ENCODE measurements around the gene GPR183.

Gene GPR183

DNA sequence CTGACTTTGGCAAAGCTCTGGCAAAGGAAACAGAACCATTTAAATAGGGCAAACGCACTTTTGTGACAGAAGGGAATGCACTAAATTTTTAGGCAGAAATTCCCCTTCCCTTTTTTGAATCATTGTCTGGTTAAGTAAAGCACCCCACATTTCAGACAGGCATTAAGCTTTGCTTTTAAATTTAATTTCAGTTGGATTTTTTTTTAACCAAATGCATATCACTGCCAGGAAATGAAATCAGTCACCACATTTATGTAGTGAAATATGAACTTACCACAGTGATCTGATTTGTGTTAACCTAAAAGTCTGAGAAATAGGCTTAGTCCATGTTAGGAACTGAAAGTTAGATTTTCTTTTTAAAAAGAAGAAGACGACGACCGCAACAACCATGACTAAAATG is 10.8 kb downstream of the GPR183 start:
- in situ Hi-C loops (cut with MboI; ENCODE audit: low sequenced_read_pairs), result no loop called here

DNA sequence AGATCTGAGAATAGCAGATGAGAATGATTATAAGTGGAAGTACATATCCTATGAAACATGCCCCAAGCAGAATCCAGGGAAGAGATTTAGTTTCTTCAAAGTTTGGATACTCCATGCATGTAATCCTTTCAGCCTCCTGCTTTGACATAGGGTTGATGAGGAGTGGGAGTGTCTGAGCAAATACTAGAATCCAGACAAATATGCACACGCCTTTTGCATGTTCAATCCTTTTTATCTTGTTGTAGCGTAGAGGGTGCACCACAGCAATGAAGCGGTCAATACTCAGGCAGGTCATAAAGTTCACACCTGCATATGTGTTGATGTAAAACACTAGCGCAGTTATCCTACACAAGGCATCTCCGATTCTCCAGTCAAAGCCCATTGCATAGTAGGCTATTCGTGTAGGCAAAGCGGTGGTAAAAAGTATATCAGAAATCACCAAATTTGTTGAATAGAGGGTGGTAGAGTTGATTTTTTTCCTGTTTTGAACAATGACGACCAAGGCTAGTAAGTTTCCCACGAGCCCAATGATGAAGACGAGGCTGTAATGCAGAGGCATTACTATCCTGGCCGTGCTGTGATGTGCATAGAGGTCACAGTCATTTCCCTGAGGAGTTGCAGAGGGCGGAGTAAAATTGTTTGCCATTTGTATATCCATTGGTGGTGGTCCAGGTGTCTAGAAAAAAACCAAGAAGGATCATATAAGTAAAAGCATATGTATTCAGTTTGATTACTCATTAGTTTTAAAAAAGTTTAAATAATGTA is 11.5 kb downstream of the GPR183 start:
- in situ Hi-C loops (cut with MboI; ENCODE audit: low sequenced_read_pairs), result no loop called here

DNA sequence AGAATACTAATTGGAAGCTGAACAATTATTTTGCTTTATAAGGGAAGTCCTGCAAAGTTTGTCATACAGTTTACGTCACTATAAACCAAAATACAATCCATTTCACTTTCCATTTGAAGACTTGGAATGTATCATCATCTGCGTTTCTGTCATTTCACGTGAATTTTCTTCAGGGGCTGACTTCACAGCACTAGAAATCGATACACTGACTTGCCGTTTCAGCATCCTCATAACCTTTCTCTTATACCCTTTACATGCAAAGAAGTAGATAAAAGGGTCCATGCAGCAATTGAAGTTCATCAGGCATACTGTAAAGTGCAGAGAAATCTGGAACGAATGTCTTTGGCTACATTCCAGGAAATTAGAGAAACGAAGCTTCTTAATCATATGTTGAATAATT is 12.2 kb downstream of the GPR183 start:
- in situ Hi-C loops (cut with MboI; ENCODE audit: low sequenced_read_pairs), result no loop called here

DNA sequence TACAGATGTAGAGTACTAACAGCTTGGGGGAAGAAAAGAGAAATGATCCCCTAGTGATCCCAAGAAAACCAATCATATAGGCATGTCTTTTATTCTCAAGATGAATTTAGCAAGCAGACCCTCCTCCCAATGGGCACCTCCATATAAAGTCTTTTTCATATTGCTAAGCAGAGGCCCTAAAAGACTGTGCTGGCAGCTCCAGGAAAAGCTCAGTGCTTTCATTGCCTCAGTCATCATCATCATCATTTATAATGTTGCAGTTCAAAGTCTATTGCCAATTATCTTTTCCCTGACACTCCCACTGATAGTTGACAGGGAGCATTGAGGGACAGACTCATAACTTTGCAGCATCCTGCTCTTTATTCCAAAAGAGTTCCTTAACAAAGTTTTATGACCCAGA is 13.0 kb downstream of the GPR183 start:
- in situ Hi-C loops (cut with MboI; ENCODE audit: low sequenced_read_pairs), result no loop called here

DNA sequence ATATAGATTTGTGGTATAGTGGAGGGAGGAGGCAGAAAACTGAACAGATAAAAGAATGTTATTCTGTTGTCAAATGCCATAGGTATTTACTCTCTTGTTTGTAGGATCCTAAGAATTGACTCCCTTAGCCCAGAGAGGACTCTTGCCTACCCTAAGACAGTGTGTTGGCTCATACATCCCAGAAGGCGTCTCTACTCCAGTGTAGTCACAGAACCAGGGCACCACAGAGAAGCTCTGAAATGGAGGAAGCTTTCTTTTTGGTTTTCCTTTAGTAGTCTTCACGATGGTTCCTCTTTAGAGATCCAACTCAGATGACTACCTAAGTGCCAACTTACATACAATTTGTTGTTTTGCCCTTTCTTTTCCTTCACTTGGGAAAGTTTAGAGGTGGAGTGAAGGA is 14.0 kb downstream of the GPR183 start:
- in situ Hi-C loops (cut with MboI; ENCODE audit: low sequenced_read_pairs), result no loop called here

DNA sequence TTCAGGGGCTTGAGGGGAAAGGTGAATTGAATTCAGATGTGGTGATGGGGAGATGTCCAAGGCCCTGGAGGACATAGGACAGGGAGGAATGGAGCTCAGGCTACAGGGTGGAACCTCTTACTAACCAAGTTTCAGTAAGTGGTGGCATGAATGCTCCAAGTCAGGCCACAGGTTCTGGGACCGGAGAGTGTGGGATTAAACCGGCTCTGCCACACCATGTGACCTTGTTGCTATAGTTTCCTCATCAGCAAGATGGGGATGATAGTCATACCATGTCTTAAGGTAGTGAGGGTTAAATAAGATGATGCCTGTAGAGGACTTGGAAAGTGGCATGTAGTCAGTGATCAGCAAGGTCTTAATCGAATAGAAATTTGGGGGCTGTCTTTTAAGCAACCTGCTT is 16.3 kb downstream of the GPR183 start:
- in situ Hi-C loops (cut with MboI; ENCODE audit: low sequenced_read_pairs), result no loop called here

DNA sequence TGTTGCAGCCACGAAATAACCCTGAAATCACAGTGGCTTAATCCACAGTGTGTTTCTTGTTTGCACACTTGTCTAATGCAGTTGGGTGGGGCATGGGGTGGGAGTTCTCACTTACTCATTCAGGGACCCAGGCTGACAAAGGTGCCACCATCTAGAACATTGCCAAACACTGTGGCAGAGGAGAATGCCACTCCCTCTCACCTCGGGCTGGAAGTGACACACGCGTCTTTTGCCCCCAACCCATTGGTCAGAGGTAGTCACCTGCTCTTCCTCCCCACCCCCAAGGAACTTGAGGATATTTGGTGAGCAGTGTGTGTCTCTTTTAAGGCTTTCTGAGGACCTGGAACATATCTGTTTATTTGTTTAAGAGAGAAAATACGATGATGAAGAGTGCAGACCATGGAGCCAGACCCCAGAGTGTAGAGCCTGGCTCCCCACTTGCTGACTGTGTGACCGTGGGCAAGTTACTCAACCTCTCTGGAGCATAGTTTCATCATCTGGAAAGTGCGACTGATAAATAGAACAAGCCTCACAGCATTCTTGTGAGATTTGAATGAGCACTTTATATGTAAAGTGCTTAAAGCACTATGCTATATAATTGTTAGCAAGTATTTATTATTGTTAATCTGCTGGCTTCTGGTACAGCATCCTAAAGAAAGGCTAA is 17.4 kb downstream of the GPR183 start:
- in situ Hi-C loops (cut with MboI; ENCODE audit: low sequenced_read_pairs), result no loop called here

DNA sequence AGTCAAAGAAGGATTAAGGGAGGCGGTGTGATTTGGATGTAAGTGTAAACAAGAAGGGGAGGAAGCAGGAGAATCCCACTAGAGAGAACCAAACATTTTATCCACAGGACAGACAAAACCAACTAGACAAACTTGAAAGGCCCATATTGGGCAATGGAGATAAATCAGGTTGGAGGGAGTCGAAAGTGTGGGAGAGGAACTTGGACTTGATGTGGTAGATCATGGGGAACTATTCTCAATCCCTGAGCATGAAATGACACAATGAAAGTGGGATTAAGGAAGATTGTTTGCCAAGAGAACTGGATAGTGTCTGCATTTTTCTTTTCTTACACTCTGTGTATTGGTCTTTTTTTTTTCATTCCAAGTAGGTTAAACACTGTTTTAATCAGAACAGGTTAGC is 17.9 kb downstream of the GPR183 start:
- in situ Hi-C loops (cut with MboI; ENCODE audit: low sequenced_read_pairs), result no loop called here

DNA sequence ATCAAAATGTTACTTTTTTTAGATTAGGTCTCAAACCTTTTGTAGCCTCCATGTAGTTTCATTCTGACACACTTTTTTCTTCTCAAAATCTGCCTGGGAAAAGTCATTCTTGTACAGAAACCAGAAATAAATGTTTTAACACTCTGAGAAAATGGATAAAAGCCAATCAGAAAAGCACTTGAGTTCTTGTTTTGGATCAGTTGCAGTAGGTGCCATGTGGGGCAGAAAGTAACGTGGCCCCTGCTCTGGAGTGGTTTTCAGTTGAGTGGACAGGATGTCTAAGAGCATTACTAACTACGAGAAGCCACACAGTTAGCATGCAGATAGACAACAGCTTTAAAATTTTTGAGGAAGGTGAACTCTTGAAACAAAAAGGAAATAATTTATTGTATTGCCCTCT is 19.1 kb downstream of the GPR183 start:
- in situ Hi-C loops (cut with MboI; ENCODE audit: low sequenced_read_pairs), result no loop called here

DNA sequence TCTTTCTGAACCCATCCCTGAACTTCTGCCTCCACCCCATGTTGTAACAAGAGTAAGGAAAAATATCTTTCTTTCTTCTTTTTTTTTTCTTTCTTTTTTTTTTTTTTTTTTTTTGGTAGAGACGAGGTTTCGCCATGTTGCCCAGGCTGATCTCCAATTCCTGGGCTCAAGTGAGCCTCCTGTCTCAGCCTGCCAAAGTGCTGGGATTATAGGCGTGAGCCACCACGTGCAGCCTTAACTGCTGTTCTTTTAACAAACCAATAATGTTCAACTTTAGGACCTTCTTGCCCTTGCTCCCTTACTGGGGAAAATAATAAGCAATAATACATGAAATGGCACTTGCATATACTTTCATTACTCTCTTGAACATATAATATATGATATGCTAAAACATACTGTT is 19.6 kb downstream of the GPR183 start:
- in situ Hi-C loops (cut with MboI; ENCODE audit: low sequenced_read_pairs), result no loop called here

DNA sequence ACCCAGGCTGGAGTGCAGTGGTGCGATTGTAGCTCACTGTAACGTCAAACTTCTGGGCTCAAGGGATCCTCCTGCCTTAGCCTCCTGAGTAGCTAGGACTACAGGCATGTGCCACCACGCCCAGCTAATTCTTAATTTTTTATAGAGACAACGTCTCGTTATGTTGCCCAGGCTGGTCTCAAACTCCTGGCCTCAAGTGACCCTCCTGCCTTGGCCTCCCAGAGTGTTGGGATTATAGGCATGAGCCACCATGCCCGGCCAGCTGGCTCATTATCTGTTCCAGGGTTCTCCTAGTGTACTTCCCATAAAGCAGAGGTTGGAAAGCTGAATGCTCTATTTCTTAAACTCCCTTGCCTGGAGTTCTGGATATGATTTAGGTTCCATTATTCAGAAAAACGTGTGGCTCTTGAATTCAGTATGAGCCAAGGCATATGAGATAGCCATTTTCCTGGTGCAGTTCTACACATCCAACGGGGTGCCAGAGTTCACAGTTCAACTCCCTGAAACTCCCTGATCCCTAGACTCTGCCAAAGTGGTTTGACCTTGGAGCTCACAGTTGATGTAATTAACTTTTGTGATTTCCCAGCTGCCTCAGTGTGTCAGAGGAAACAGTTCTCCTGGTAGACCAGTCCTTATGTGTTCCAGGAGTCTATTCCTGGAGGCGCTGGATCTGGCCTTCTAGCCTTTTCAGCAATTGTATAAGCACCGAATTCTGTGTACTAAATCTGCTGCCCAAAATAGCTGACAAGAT is 21.6 kb downstream of the GPR183 start:
- in situ Hi-C loops (cut with MboI; ENCODE audit: low sequenced_read_pairs), result no loop called here

DNA sequence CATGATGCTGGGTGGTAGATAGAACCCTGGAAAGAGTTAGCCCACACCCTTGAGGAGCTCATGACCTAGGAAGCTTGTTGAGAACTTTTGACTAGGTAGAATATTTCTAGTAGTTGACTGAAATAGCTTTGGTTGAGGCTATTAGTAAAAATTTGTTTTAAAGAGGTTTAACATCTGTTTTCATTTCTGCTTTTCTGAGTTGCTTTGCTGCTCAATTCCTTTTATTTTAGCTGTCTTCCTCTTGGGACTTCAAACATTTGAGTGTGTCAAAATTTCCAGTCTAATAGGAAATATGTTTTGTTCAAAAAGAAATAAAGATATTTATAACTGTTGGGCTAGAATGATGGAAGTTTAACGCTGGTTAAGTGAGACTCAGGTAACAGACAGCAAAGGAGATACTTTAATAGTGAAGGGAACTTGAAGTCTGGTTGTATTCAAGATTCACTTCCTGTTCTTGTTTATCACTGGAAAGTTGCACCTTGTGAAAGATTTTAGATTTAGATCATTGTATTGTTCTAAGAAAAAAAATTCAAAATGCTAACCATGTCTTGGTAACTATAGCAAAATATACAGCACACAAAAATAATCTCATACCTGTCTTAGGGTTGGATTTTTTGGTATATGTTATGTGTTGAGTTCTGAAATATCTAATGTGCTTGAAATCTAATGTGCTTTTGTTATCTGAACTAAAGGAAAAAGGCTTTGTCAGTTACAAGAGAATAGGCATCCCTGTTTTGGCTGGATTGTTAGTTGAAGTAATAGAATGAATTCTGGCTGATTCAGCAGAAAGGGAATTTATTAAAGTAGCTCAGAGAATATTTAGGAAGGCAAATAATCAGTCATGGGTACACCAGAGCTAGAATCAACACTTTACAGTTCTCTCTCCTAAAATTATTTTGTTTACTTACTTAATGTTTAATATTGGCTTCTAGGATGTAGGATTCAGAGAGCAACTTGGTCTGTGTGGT is 24.7 kb downstream of the GPR183 start:
- in situ Hi-C loops (cut with MboI; ENCODE audit: low sequenced_read_pairs), result no loop called here

DNA sequence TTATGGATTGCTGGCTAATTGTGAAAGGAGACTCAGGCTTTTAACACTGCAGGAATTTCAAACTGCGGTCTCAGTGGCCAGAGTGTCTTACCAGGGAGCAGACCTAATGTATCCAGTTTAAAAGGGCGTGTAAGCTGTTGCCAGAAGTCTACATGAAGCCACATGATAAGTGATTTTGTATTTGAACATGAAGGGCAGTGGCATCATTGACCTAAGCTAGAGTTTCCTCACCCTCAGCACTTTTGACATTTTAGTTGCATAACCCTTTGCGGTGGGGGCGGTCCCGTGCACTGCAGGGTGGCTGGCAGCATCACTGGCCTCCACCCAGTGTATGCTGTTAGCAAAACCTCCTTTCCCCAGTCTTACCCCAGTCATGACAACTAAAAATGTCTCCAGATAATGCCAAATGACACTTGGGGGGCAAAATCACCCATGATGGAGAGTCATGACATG is 25.4 kb downstream of the GPR183 start:
- in situ Hi-C loops (cut with MboI; ENCODE audit: low sequenced_read_pairs), result no loop called here

DNA sequence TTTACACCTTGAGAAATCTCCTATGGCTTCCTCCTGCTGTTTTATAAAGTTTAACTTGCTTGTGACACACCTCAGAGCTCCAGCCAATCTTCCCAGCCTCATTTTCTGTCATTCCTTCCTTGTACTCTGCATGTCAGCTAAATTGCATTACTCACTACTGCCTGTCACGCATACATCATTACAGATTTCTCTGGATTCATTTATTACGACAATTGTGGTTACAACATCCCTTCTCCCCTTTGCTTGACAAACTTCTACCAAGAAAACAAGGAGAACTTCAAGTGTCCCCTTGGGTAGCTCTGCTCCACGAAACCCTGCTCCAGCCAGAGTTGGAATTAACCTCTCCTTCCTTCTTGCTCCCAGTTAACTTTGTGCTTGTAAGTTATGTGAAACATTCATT is 27.0 kb downstream of the GPR183 start:
- in situ Hi-C loops (cut with MboI; ENCODE audit: low sequenced_read_pairs), result no loop called here

DNA sequence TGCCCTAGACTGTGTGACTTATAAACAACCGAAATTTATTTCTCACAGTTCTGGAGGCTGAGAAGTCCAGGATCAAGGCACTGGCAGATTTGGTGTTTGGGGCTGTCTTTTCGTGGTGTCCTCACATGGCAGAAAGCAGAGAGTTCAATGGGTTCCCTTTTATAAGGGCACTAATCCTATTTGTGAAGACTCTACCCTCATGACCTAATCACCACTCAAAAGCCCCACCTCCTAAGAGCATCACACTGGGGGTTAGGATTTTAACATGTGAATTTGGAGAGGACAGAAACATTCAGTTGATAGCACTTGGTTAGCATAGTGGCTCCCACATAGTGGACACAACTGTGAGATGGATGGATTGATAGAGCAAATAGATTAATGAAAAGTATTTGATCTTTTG is 27.6 kb downstream of the GPR183 start:
- in situ Hi-C loops (cut with MboI; ENCODE audit: low sequenced_read_pairs), result loop anchor here (10.0 kb wide), 1 partner anchor 85 kb away; no protein-coding TSS in a partner anchor

DNA sequence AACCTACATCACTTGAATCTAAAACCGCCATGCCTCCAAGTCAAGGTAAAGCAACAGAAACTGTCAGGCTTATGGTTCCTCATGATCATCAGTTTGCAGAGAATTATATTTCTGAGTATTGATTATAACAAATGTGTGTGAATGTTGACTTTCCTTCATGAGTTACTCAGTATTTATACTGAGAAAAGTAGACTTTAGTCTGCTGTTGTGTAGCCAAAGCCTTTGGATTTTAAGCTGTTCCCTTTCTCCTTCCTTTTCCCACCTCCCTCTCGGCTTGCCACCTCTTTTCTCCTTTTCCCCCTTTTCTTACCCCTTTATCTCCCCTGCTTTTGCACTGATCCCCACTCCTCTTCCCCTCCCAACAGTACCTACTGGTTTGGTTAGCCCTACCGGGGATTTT is 28.4 kb downstream of the GPR183 start:
- in situ Hi-C loops (cut with MboI; ENCODE audit: low sequenced_read_pairs), result loop anchor here (10.0 kb wide), 1 partner anchor 86 kb away; no protein-coding TSS in a partner anchor

DNA sequence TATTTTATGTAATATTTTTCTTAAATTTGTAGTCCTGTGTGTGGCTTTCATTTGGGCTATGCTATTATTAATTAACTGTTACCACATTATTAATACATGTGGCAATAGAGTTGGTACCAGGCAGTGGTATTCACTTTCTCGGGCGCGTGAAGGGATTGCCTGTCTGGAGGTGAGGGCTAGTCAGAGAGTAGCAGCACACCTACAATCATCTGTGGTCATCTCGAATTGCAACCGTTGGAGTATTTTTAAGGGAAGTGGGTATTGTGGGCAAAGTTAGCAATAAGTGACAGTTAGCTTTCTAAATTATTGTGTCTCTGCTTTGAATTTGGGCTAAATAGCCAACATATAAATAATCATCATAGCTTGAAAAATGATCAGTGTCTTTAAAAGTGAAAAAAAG is 29.0 kb downstream of the GPR183 start:
- in situ Hi-C loops (cut with MboI; ENCODE audit: low sequenced_read_pairs), result loop anchor here (10.0 kb wide), 1 partner anchor 87 kb away; no protein-coding TSS in a partner anchor

DNA sequence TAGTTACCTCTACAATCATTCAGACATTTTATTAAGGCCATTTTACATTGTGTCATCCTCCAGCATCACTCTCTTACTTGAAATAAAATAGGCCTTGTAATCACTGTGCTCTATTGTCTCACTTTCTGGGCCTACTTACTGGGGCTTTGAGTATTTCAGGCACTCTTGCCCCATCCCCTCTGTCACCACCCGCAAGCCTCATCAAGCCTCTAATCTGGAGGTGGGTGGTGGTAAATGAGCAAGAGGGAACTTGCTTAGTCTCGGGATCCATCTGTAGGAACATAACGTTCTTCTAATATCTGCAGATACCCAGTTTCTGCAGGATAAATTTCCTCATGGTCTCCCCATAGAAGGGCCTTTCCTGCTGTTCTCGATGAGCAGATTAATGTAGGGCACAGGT is 29.6 kb downstream of the GPR183 start:
- in situ Hi-C loops (cut with MboI; ENCODE audit: low sequenced_read_pairs), result loop anchor here (10.0 kb wide), 1 partner anchor 87 kb away; no protein-coding TSS in a partner anchor

DNA sequence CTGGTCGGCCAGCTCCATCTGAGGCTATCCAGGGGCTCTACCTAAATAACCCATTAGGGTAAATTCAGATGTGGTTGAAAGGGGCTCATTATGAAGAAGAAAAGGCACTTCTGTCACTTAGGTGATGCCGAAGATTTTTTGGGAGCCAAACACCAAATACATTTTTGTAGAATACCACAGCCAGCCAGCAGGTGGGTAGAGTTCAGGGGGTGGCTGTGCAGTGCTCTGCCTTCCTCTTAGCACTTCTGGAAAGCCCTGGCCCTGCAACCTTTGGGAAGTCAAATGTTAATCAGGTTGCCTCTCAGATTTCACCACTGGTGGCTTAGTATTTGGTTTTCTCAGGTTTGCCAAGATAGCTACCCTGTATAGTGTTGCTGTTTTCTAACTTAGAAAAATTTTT is 30.5 kb downstream of the GPR183 start:
- in situ Hi-C loops (cut with MboI; ENCODE audit: low sequenced_read_pairs), result loop anchor here (10.0 kb wide), 1 partner anchor 88 kb away; no protein-coding TSS in a partner anchor

DNA sequence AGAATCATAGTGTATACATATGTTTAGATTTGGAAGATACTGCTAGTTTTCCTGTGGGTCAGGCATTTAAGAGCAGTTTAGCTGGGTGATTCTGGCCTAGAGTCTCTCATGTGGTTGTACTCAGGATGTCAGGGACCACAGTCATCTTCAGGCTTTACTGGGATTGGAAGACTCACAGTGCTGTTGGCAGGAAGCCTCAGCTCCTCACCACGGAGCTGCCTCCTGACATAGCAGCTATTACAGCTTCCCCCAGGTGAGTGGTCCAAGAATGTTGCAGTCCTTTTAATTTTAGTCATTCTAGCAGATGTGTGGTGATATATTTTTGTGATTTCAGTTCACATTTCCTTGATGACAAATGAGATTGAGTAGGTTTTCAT is 32.1 kb downstream of the GPR183 start:
- in situ Hi-C loops (cut with MboI; ENCODE audit: low sequenced_read_pairs), result loop anchor here (10.0 kb wide), 1 partner anchor 90 kb away; no protein-coding TSS in a partner anchor
